ENCODE results near the gene TMEM176A. TPM values are rescaled to one million over a fixed set of nuclear protein-coding genes. Genes with fewer than 3 reads are reported as not detected.

TMEM176A gene
- total RNA-seq, 3 donors from 2014 or later: 28.3 to 66.5 (median 42.6) TPM

GRCh38 chr7:150754951-150755350 is 45.6 kb upstream of the TMEM176A start:
- no peak overlapping the region for H3K4me3 ChIP-seq
- intact Hi-C loops (cut with DNase I; ENCODE audit: low total_unique reads): loop anchor here (1.0 kb wide), 1 partner anchor 10 kb away; no protein-coding TSS in a partner anchor
- DNase-seq (ENCODE audit: low spot score in 2 of 2): no peak
- no peaks in the 10 kb centered on the region for H3K4me1 ChIP-seq
- no peaks in the 10 kb centered on the region for H3K36me3 ChIP-seq
- no peaks in the 10 kb centered on the region for H3K9me3 ChIP-seq
- no peak for TF ChIP-seq POLR2AphosphoS5 (IDR thresholded peaks at IDR 0.05)
- no peak for TF ChIP-seq CTCF (IDR thresholded peaks at IDR 0.05)
- no peak for TF ChIP-seq POLR2A (IDR thresholded peaks at IDR 0.05)
- no peaks in the 10 kb centered on the region for H3K27me3 ChIP-seq
- no peak overlapping the region for H3K27ac ChIP-seq

GRCh38 chr7:150755473-150756099 is 45.0 kb upstream of the TMEM176A start:
- H3K9me3 ChIP-seq: no peaks in the 10 kb centered on the region
- H3K4me1 ChIP-seq: no peaks in the 10 kb centered on the region
- no peak overlapping the region for H3K4me3 ChIP-seq
- intact Hi-C loops (cut with DNase I; ENCODE audit: low total_unique reads): no loop called here
- TF ChIP-seq POLR2A (IDR thresholded peaks at IDR 0.05): no peak
- DNase-seq (ENCODE audit: low spot score in 2 of 2): no peak
- peak overlapping the region in 1 of 2 donors; percentile 58 for H3K27ac ChIP-seq
- no peaks in the 10 kb centered on the region for H3K27me3 ChIP-seq
- H3K36me3 ChIP-seq: no peaks in the 10 kb centered on the region

GRCh38 chr7:150756166-150756565 is 44.4 kb upstream of the TMEM176A start:
- Histone ChIP-seq H3K4me3 (no peak overlapping the region), H3K27me3 (no peaks in the 10 kb centered on the region), H3K4me1 (no peaks in the 10 kb centered on the region), H3K36me3 (no peaks in the 10 kb centered on the region), H3K9me3 (no peaks in the 10 kb centered on the region), H3K27ac (peak overlapping the region in 1 of 2 donors; percentile 58)
- intact Hi-C loops (cut with DNase I; ENCODE audit: low total_unique reads): no loop called here
- no peak for TF ChIP-seq POLR2AphosphoS5 (IDR thresholded peaks at IDR 0.05)
- TF ChIP-seq POLR2A (IDR thresholded peaks at IDR 0.05): no peak
- TF ChIP-seq CTCF (IDR thresholded peaks at IDR 0.05): no peak
- no peak for DNase-seq (ENCODE audit: low spot score in 2 of 2)

- intact Hi-C loops (cut with DNase I; ENCODE audit: low total_unique reads): no loop called here
- Histone ChIP-seq H3K36me3 (no peaks in the 10 kb centered on the region), H3K9me3 (no peaks in the 10 kb centered on the region), H3K4me1 (no peaks in the 10 kb centered on the region), H3K4me3 (no peak overlapping the region), H3K27ac (no peak overlapping the region), H3K27me3 (no peaks in the 10 kb centered on the region)
- no peak for DNase-seq (ENCODE audit: low spot score in 2 of 2)
- TF ChIP-seq POLR2A (IDR thresholded peaks at IDR 0.05): no peak
- peak in 2 of 3 donors; percentile 11 to 14 for TF ChIP-seq CTCF (IDR thresholded peaks at IDR 0.05)
Observed at GRCh38 chr7:150756858-150757257, 43.7 kb upstream of the TMEM176A start.

GRCh38 chr7:150759479-150759878 is 41.1 kb upstream of the TMEM176A start:
- Histone ChIP-seq H3K9me3 (no peaks in the 10 kb centered on the region), H3K27me3 (no peaks in the 10 kb centered on the region), H3K27ac (no peak overlapping the region), H3K4me1 (no peaks in the 10 kb centered on the region), H3K36me3 (no peaks in the 10 kb centered on the region), H3K4me3 (no peak overlapping the region)
- no peak for DNase-seq (ENCODE audit: low spot score in 2 of 2)
- intact Hi-C loops (cut with DNase I; ENCODE audit: low total_unique reads): no loop called here
- TF ChIP-seq POLR2AphosphoS5 (IDR thresholded peaks at IDR 0.05): no peak
- TF ChIP-seq POLR2A (IDR thresholded peaks at IDR 0.05): no peak
- TF ChIP-seq CTCF (IDR thresholded peaks at IDR 0.05): no peak

All from breast epithelium (tissue), 4 donors.